HG03378 (cell line): ENCODE results near the gene CD99L2.

Source experiments
- ATAC-seq: cut with Tn5 transposase; IDR thresholded peaks from one replicate; pipeline ENCODE4 v1.9.1; 2021; ENCODE audit warnings: mild to moderate bottlenecking, moderate library complexity; ENCODE audit not compliant: unreplicated experiment

CD99L2 gene

DNA sequence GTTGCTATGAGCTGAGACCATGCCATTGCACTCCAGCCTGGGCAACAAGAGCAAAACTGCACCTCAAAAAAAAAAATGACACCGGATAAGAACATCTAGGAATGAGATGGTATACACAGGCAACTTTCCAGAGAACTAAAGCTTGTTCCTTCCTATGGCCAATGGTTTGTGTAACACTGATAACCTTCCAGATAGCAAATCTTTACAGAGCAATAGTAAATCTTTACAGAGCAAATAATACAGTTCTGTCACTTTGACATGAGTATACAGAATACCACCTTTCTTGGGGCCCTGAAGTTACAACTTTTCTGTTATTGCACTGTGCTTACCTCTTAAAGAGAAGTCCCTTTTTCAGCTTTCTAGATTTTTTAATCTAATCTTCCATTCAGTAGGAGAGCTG is 91.6 kb downstream of the CD99L2 start:
- ATAC-seq, result no peak

DNA sequence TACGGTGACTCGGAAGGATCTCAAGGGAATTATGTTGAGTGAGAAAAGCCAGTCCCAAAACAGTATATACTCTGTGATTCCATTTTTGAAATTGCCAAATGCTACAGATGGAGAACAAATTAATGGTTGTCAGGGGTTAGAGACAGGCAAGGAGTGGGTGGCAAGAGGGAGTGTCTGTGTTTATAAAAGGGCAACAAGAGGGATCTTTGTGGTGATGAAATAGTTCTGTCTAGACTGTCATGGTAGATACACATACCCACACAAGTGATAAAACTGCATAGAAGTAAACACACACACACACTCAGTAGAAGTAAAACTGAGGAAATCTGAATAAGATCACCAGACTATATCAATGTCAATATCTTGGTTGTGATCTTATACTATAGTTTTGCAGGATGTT is 92.7 kb downstream of the CD99L2 start:
- ATAC-seq, result no peak

DNA sequence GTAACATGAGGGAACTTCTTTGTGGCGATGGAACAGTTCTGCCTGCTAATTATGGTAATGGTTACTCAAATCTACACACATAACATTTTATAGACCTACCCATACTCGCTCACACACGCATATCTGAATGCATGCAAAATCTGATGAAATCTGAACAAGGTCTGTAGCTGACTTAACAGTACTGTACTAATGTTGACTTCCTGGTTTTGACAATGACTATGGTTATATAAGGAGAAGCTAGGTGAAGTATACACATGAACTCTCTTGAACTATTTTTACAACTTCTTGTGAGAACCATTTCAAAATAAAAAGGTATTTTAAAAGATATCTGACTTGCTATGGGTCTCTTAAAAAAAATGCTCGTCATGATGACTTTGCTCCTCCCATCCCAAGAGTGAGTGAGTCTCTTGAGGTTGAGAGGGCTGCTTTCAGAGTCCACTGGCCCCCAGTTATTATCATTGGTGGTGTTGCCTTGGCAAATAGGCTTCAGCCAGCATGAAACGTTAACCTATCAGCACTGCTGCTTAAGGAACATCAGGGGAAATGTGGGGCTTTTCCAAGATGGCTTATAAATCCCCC is 105.4 kb downstream of the CD99L2 start:
- no peak for ATAC-seq

DNA sequence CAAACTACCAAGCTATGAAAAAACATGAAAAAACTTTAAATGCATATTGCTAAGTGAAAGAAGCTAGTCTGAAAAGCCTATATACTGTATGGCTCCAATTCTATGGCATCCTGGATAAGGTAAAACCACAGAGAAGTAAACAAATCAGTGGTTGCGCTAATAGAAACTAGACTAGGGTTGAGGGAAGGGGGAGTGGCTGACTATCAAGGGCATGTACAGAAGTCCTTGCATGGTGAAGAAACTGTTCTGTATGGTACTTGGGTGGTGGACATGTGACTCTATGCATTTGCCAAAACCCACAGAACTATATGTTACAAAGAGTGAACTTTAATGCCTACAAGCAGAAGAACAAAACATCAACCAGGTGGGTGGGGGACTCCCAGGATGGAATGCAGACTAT is 108.4 kb downstream of the CD99L2 start:
- peak; percentile 51 for ATAC-seq

DNA sequence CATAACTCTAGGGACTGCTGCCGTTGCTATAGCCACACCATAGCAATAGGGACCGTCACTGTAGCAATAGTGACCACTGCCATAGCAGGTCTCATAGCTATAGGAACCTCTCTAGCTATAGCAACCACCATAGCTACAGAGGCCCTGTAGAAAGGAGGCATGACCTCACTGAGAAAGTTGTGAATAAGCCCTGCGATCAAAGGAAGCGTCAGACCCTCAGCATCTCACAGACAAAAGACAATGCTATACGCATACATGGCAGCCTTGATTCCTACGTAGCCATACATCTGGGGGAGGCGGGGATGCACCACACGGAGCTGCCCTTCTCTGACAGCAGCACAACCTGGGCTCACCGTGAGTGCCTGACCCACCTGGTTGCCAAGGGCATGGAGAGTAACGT is 116.8 kb downstream of the CD99L2 start:
- ATAC-seq, result no peak

DNA sequence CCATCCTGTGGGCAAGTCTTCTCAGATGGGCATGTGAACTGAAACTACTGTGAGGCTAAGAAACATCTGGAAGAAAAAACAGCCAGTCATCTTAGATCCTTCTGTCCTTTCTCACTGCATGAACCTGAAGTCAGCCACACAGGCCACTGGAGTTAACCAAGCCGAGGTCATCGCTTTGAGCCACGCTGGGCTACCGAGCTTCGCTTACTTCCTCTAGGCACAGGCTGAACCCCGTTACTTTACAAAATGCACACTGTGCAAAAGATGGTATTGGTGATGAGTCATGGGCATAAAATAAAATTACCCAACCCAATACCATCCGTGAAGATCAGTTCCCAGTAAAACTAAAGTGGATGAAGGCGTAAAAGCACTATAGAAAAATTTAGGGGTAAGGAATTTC is 119.1 kb downstream of the CD99L2 start:
- ATAC-seq, result no peak

DNA sequence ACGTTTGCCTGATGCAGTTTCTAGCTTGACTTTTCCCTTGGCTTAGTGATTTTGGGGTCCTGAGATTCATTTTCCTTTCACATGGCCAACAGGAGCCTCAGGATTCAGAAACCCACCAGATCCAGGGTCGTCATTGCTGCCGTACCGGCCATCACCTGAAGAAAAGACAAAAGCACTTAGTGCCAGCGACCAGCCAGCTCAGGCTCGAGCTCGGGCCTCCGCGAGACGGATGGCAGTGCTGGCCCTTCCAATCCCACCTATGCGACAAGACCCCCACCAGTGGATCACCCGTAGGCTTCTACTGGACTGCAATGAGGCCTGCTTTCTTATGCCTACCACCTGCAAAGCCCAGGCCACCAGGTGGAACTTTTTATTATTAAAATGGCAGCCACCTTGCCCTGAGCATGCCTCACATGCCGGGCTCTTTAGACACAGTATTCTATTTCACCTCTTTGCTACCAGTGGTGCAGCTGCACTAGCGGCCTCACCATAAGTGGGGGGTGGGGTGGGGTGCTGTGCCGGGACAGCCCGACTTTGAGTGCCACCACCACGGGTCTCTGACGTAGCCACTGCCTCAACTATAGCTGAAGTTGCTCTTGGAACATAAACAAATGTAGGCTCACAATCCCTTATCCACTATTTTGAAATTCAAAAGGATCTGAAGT is 121.0 kb downstream of the CD99L2 start:
- ATAC-seq, result no peak

DNA sequence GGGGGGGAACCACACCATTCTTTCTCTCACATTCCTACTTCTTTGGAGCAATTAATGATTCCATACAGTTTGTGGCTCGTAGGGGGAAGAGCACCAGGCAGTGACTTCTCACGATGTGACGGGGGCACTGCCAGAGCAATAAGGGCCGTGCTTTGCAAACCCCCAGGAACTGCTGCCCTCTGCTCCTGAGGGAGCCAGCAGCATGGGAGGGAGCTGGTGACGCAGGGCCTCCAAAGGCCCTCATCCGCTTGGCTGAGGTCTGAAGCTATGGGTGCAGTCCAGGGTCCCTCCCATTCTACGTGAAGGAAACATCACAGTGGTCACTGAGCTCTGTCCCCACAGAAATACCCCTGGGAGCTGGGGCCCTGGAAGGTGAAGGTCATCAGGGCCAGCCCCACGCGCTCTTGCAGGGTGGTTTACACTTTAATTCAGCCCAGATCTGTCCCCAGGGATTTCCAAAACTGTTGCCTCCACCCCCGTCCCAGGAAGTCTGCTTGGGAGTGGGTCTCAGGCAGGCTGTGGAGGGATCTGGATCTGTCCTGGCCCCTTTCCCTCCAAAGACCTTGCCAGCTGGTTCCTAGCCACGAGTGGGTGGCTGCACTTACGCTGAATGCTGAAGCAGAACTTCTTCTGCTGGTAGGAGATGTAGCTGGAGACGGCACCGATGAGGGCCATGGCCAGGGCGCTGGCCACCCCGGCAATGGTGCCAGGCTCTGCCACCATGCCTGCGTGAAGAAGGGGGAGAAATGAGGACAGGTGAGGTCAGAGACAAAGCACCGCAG is 122.7 kb downstream of the CD99L2 start:
- no peak for ATAC-seq

DNA sequence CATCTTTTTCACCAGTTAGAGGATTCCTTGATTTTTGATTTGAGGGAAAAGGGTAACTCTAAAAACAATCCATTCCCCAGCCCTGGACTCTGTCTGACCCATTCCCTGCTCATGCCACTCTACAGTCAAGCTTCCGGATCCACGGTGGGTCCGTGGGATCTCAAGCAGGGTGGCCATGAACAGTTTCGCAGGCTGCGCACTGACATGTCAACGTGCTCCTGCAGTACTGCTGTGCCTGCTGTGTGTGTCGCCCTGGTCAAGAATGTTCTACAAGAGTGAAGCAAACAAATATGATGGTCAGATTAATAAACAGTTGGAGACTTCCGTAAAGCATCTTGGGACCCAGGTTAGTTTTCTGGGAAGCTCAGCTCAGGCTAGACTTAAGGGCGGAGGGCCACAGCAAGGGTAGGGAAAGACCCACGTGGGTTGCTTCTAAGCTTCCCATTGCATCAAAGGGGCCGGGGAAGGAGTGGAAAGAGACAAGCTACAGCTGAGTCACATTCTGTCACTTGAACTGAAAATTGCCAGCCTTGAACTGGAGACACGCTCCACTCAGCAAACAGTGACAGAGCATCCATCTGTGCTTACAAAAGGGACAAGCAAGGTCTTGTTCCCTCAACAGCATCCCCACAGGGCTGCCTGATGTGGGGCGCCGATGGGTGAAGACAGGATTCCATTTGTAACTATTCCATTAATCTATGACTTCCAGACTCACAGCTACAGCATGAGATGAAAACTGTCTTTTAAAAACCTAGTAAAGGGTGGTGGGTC is 123.5 kb downstream of the CD99L2 start:
- no peak for ATAC-seq

DNA sequence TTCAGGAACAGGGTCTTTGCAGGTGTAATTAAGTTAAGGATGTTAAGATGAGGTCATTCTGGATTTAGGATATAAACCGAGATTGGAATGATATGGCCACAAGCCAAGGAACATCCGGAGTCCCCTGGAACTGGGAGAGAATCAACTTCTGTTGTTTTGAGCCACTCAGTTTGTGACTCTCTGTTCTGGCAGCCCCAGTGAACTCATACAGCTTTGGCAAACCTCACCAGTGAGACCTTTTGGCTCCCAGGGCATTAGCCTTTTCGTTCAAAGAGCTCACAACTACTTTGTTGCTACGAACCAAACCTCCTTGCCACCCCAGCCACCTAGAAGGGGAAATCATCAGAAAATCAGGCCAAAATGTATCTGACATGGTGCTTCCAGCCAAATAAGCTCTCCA is 124.8 kb downstream of the CD99L2 start:
- no peak for ATAC-seq

DNA sequence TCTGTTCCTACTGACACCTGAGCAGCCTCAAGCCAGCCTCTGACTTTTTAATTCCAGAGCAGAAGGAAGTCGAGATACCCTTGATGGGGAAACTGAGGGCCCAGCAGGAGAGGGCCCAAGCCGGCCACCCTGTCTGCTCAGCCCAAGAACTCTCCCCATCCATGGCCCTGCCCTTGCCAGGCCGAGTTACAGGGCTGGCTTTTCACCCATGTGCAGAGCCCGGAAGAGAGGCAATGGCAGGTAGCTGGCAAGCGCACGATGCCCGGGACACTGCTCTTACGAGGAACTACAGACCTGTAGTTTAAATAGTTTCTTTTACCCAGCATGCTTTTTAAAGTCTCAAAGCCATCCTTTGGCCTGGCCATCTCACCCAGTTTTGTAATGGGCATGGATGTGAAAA is 125.4 kb downstream of the CD99L2 start:
- ATAC-seq, result no peak

DNA sequence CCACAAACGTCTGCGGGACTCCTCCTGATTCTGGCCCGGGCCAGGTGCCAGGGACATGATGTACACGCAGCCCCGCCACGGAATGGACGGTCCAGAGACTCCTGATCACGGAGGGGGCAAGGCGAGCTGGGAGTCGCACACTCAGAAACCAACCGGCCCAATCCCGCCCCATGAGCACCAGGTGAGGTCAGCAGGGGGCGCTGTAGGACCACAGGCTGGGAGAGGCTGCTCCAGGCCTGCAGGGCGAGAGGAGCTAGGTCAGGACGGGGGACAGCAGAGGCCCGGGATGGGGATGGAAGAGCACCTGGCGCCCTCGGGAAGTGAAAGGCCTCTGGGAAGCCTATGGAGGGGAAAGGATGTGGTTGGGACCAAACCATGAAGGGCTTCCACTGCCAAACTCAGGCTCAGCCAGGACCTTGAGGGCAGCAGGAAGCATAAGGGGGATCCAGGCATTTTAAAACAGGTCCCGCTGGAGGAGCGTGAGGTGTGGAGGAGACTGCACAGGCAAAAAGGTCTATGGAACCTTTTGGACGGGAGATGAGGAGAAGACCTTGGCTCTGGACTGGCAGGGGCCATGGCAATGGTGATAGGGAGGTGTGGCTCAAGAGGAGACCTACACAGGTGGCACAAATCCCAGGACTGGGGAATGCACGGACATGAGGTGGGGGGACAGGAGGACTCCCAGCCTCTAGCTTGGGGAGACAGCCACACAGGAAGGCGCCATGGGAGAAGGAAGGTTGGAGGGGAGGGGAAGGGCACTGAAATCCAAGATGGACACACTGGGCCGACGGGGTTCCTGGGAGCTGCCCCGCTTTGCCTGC is 126.1 kb downstream of the CD99L2 start:
- no peak for ATAC-seq

DNA sequence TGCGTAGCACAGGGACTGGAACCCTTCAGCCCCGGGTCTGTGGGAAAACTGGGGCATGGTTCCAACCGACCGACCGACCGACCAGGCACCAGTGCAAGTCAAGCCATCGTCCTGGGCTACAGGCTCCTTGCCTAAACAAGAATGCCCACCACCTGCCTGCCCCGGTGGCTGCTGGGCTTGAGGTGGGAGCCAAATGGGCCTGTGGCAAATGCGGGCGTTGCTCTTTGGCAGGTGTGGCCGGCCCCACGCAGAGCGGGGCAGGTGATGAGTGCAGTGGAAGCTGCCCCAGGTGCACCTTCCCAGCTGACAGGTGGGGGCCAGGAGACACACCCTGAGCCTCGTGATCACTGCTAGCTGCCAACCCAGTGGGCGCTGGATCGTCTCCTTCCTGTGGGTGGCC is 127.4 kb downstream of the CD99L2 start:
- ATAC-seq, result no peak

DNA sequence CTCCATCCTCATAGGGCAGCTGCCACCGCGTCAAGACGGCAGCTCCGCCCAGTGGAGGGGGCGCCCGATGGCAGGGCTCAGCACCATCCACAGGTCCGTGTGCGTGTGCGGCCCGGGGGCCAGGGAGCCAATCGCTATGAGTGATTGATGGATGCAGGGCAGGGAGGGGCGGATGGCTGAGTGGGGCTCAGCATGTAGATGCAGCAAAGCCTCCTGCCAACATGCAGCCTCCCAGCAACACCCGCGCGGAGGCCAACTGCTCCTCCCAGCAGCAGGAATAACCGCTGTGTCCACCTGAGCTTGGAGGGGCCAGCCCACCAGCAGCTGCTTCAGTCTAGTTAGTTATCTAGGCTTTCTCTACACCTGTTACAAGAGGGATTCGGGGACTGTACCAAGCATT is 127.8 kb downstream of the CD99L2 start:
- ATAC-seq, result no peak

DNA sequence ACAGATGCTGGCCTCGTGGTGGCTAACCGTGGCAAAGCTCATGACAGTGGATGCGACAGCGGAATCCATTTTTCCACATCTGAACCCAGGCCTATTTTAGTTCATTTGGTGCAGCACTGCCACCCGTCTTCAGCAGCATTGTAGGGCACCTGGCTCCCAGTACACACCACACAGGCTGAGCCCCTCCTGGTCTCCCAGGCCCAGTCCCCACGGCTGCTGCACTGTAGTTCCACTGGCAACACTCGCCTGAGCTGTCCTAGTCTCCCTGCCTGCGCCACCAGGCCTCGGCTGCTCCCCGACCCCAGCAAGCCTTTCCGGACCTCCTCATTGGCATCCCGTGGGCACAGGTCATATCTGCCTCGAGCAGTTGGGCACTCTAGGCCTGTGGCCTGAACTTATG is 129.1 kb downstream of the CD99L2 start:
- no peak for ATAC-seq

DNA sequence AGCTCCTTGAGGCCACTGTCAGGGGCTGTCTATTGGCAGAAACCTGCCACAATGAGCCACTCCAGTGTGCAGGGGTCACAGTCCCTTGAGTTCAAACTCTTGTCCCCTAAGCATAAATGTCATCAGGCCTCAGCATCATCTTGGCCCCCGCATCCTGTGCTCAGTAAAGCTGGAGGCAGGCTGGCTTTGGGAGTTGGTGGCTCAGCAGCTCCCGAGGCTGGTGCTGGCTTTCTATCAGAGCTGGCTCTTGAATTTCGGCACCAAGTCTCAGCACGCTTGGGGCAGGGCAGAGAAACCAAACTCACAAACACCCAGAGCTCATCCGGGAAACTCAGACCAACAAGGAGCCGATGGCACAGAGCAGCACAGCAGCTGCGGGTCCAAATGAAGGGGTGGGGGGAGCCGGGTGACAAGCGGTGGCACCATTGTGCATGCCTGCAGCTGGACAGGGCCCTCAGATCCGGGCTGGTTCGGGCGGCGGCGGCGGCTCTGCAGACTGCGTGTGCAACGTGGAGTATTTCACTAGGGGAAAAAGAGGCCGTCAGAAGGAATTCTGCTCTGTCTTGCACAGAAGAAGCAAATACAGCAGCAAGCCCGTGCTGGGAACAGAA is 129.8 kb downstream of the CD99L2 start:
- ATAC-seq, result no peak

DNA sequence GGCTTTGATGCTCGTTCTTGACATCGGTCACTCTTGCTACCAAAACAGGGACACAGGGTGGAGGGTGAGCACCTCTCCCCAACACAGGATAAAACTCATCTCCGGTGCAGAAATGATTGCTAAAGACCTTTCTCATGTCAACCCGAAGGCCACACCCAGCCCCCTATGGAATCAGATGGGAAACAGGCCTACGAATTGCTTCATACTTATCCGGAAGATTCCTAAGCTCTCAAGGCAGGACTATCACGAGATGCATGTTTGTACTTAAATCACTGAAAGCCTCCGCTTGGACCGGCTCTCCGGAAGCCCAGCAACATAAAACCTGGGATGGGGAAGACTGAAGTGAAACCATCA is 130.4 kb downstream of the CD99L2 start:
- ATAC-seq, result no peak

DNA sequence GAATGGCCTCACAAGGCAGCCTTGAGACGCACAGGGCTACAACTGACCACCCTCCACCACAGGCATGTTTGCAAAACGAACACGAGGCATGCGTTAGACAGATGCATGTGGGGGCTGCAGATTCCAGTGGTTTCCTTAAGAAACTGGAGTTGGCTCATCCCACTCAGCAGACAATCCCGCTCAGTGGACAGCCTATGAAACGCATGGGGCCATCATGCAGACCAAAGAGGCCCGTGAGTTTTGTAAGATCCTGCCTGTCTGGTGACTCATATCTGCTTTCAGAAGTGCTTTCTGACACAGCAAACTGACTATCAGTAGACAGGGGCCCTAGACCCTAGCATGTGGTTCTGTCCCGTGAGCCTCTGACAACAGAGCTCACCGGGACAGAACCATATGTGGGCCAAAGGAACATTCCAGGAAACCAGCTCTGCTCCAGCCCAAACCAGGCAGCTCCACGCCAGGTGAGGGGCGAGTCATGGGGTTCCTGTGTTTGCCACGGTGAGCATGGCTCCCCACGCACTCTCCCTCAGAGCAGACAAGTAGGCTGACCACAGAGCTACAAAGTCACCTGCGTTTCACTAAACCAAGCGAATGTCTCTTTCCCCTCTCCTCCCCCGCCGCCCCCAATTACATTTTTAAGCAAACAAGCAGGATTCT is 130.9 kb downstream of the CD99L2 start:
- ATAC-seq, result no peak

DNA sequence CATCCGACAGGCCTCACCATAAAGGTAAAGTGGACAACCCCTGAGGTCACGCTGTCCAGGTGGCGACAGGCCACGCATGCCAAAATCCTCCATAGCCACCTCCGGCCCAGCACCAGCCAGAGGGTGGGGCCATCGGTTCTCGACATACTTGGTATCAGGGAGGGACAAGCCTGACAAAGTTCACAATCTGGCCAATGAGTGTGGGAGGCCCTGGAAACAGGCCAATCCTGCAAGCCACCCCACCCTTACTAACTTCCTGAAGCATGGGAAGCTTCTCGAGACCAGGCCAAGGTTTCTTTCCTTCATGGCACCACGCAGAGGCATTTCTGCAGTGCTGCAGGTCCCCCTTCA is 131.4 kb downstream of the CD99L2 start:
- no peak for ATAC-seq
